Mesendoderm (in vitro differentiated cells): Measurements from ENCODE around the gene CPB1.

Experiments used
- DNase-seq: peaks from one replicate; pipeline ENCODE4 v3.0.0; 2013
- H2AK5ac ChIP-seq: 2 replicates; pipeline ENCODE4 v1.6.1; 2013; ENCODE audit warnings: low read length, inconsistent platforms
- H2BK120ac ChIP-seq: 2 replicates; pipeline ENCODE4 v1.6.1; 2013; ENCODE audit warnings: low read depth, mild to moderate bottlenecking, low read length, moderate library complexity, mixed read lengths
- H2BK15ac ChIP-seq: replicated peaks from 2 replicates; pipeline ENCODE4 v1.6.1; 2013; ENCODE audit warnings: low read depth, mild to moderate bottlenecking, moderate library complexity
- H2BK5ac ChIP-seq: 2 replicates; pipeline ENCODE4 v1.6.1; 2013; ENCODE audit warnings: low read length, inconsistent platforms
- H3K18ac ChIP-seq: 2 replicates; pipeline ENCODE4 v1.6.1; 2013; ENCODE audit warnings: mild to moderate bottlenecking, low read length, mixed read lengths
- H3K23ac ChIP-seq: one replicate; pipeline ENCODE4 v1.6.1; 2013; ENCODE audit warnings: low read length
- H3K27ac ChIP-seq: 2 replicates; pipeline ENCODE4 v1.5.1; 2013; ENCODE audit warnings: low read depth, mild to moderate bottlenecking, inconsistent platforms, low read length, moderate library complexity
- H3K27me3 ChIP-seq: 2 replicates; pipeline ENCODE4 v1.6.1; 2013; ENCODE audit warnings: low read length, control low read depth, mild to moderate bottlenecking, inconsistent platforms; ENCODE audit not compliant: insufficient read depth, poor library complexity
- H3K36me3 ChIP-seq: 2 replicates; pipeline ENCODE4 v1.6.1; 2013; ENCODE audit warnings: low read length, inconsistent platforms; ENCODE audit not compliant: control insufficient read depth, insufficient read depth
- H3K4ac ChIP-seq: one replicate; pipeline ENCODE4 v1.6.1; 2013; ENCODE audit warnings: low read depth, mild to moderate bottlenecking, low read length, moderate library complexity
- H3K4me1 ChIP-seq: 2 replicates; pipeline ENCODE4 v1.6.1; 2013; ENCODE audit warnings: low read depth, low read length, inconsistent platforms; ENCODE audit not compliant: control insufficient read depth
- H3K4me2 ChIP-seq: 2 replicates; pipeline ENCODE4 v1.6.1; 2013; ENCODE audit warnings: low read length
- H3K4me3 ChIP-seq: 2 replicates; pipeline ENCODE4 v1.5.1; 2013; ENCODE audit warnings: mild to moderate bottlenecking, low read length
- H3K56ac ChIP-seq: one replicate; pipeline ENCODE4 v1.6.1; 2013; ENCODE audit warnings: low read length
- H3K79me1 ChIP-seq: 2 replicates; pipeline ENCODE4 v1.6.1; 2013; ENCODE audit warnings: low read length, inconsistent platforms
- H3K79me2 ChIP-seq: 2 replicates; pipeline ENCODE4 v1.6.1; 2013; ENCODE audit warnings: mild to moderate bottlenecking, low read length; ENCODE audit not compliant: control insufficient read depth, insufficient read depth
- H3K9ac ChIP-seq: 2 replicates; pipeline ENCODE4 v1.6.1; 2013; ENCODE audit warnings: low read length, inconsistent platforms
- H4K5ac ChIP-seq: one replicate; pipeline ENCODE4 v1.6.1; 2013; ENCODE audit warnings: low read length
- H4K8ac ChIP-seq: one replicate; pipeline ENCODE4 v1.6.1; 2013; ENCODE audit warnings: low read depth, mild to moderate bottlenecking, control low read depth, low read length, moderate library complexity
- WGBS: extraction: QIAGEN DNeasy Blood & Tissue Kit; methylation state at CpG from one replicate; pipeline ENCODE4 v1.1.7; 2013; ENCODE audit warnings: low lambda C conversion rate, missing lambda C conversion rate; ENCODE audit not compliant: insufficient coverage; ENCODE audit errors: extremely low coverage; 5-methylcytosine and 5-hydroxymethylcytosine counted together

The CPB1 gene

GRCh38 chr3:148833223-148833622, 5.6 kb downstream of the CPB1 start:
- H3K27me3 ChIP-seq: no peaks in the 10 kb centered on the region
- no peak overlapping the region for H2AK5ac ChIP-seq
- no peak overlapping the region for H3K23ac ChIP-seq
- H4K8ac ChIP-seq: no peak overlapping the region
- H3K4me1 ChIP-seq: no peaks in the 10 kb centered on the region
- no peak overlapping the region for H3K18ac ChIP-seq
- no peak overlapping the region for H3K27ac ChIP-seq
- H4K5ac ChIP-seq: no peak overlapping the region
- no peak overlapping the region for H2BK5ac ChIP-seq
- WGBS: no CpG with 5 or more reads among the region's 3 CpGs
- no peak overlapping the region for H3K9ac ChIP-seq
- no peak overlapping the region for H2BK15ac ChIP-seq
- no peak for DNase-seq
- H3K79me2 ChIP-seq: no peaks in the 10 kb centered on the region
- no peaks in the 10 kb centered on the region for H3K36me3 ChIP-seq
- H3K79me1 ChIP-seq: no peaks in the 10 kb centered on the region
- H3K56ac ChIP-seq: no peak overlapping the region
- H3K4me3 ChIP-seq: no peak overlapping the region
- no peak overlapping the region for H2BK120ac ChIP-seq
- H3K4me2 ChIP-seq: no peak overlapping the region
- no peak overlapping the region for H3K4ac ChIP-seq

GRCh38 chr3:148839805-148840204, 12.2 kb downstream of the CPB1 start:
- H4K8ac ChIP-seq: no peak overlapping the region
- no peak overlapping the region for H3K4me3 ChIP-seq
- H3K79me2 ChIP-seq: no peaks in the 10 kb centered on the region
- H3K27ac ChIP-seq: no peak overlapping the region
- H3K23ac ChIP-seq: no peak overlapping the region
- H3K56ac ChIP-seq: no peak overlapping the region
- H2BK120ac ChIP-seq: no peak overlapping the region
- no peak overlapping the region for H3K4ac ChIP-seq
- no peak overlapping the region for H3K4me2 ChIP-seq
- H3K4me1 ChIP-seq: no peaks in the 10 kb centered on the region
- H3K9ac ChIP-seq: no peak overlapping the region
- H4K5ac ChIP-seq: no peak overlapping the region
- no peak overlapping the region for H2BK5ac ChIP-seq
- no peak for DNase-seq
- no peak overlapping the region for H2AK5ac ChIP-seq
- H2BK15ac ChIP-seq: no peak overlapping the region
- H3K36me3 ChIP-seq: no peaks in the 10 kb centered on the region
- no peak overlapping the region for H3K18ac ChIP-seq
- no peaks in the 10 kb centered on the region for H3K79me1 ChIP-seq
- no peaks in the 10 kb centered on the region for H3K27me3 ChIP-seq

- Histone ChIP-seq H3K79me2 (no peaks in the 10 kb centered on the region), H3K9ac (no peak overlapping the region), H3K27ac (no peak overlapping the region), H2AK5ac (no peak overlapping the region), H2BK120ac (no peak overlapping the region), H3K4me1 (no peaks in the 10 kb centered on the region), H3K18ac (no peak overlapping the region), H4K8ac (no peak overlapping the region), H3K4ac (no peak overlapping the region), H3K23ac (no peak overlapping the region), H3K79me1 (no peaks in the 10 kb centered on the region), H2BK15ac (no peak overlapping the region), H4K5ac (no peak overlapping the region), H3K4me2 (no peak overlapping the region), H3K27me3 (no peaks in the 10 kb centered on the region), H3K4me3 (no peak overlapping the region), H3K56ac (no peak overlapping the region), H2BK5ac (no peak overlapping the region), H3K36me3 (no peaks in the 10 kb centered on the region)
- no CpG with 5 or more reads among the region's 4 CpGs for WGBS
- no peak for DNase-seq
These were observed 12.8 kb downstream of the CPB1 start for GRCh38 chr3:148840451-148840850.

GRCh38 chr3:148845756-148846395, 18.3 kb downstream of the CPB1 start:
- Histone ChIP-seq H3K4ac (no peak overlapping the region), H2BK15ac (no peak overlapping the region), H2AK5ac (no peak overlapping the region), H2BK120ac (no peak overlapping the region), H3K56ac (no peak overlapping the region), H3K79me2 (no peaks in the 10 kb centered on the region), H2BK5ac (no peak overlapping the region), H3K4me1 (no peaks in the 10 kb centered on the region), H4K5ac (no peak overlapping the region), H3K36me3 (no peaks in the 10 kb centered on the region), H3K27me3 (no peaks in the 10 kb centered on the region), H3K9ac (no peak overlapping the region), H3K18ac (no peak overlapping the region), H3K4me3 (no peak overlapping the region), H3K4me2 (no peak overlapping the region), H4K8ac (no peak overlapping the region), H3K79me1 (no peaks in the 10 kb centered on the region), H3K27ac (no peak overlapping the region), H3K23ac (no peak overlapping the region)
- no peak for DNase-seq
- no CpG with 5 or more reads among the region's 2 CpGs for WGBS

- H3K4me3 ChIP-seq: no peak overlapping the region
- H3K4ac ChIP-seq: no peak overlapping the region
- H3K27me3 ChIP-seq: no peaks in the 10 kb centered on the region
- no peak overlapping the region for H3K9ac ChIP-seq
- no peak overlapping the region for H3K27ac ChIP-seq
- no peak overlapping the region for H2AK5ac ChIP-seq
- H3K56ac ChIP-seq: no peak overlapping the region
- no peaks in the 10 kb centered on the region for H3K79me1 ChIP-seq
- H3K79me2 ChIP-seq: no peaks in the 10 kb centered on the region
- H2BK5ac ChIP-seq: no peak overlapping the region
- no peak overlapping the region for H4K8ac ChIP-seq
- no peak overlapping the region for H3K23ac ChIP-seq
- no peaks in the 10 kb centered on the region for H3K4me1 ChIP-seq
- no peak overlapping the region for H3K18ac ChIP-seq
- no peak overlapping the region for H4K5ac ChIP-seq
- no peak overlapping the region for H2BK120ac ChIP-seq
- DNase-seq: no peak
- WGBS: no CpG with 5 or more reads among the region's 1 CpG
- no peaks in the 10 kb centered on the region for H3K36me3 ChIP-seq
- no peak overlapping the region for H3K4me2 ChIP-seq
- no peak overlapping the region for H2BK15ac ChIP-seq
These were observed 19.7 kb downstream of the CPB1 start for GRCh38 chr3:148847351-148847750.

- Histone ChIP-seq H3K18ac (no peak overlapping the region), H2AK5ac (no peak overlapping the region), H3K27ac (no peak overlapping the region), H4K5ac (no peak overlapping the region), H3K56ac (no peak overlapping the region), H2BK5ac (no peak overlapping the region), H2BK15ac (no peak overlapping the region), H3K4me2 (no peak overlapping the region), H3K4me3 (no peak overlapping the region), H3K27me3 (no peaks in the 10 kb centered on the region), H3K36me3 (no peaks in the 10 kb centered on the region), H3K4ac (no peak overlapping the region), H3K9ac (no peak overlapping the region), H4K8ac (no peak overlapping the region), H3K79me2 (no peaks in the 10 kb centered on the region), H3K4me1 (no peaks in the 10 kb centered on the region), H3K23ac (no peak overlapping the region), H2BK120ac (no peak overlapping the region), H3K79me1 (no peaks in the 10 kb centered on the region)
- DNase-seq: no peak
- no CpG with 5 or more reads among the region's 1 CpG for WGBS
These were observed 20.8 kb downstream of the CPB1 start for GRCh38 chr3:148848410-148848809.
